Measurements from ENCODE around the gene AVPR2. TPM values are rescaled to one million over a fixed set of nuclear protein-coding genes. Genes with fewer than 3 reads are reported as not detected.

The AVPR2 gene
- total RNA-seq, 2 experiments from 2014 or later: not detected

GRCh38 chrX:153874085-153874365 is 30.4 kb upstream of the AVPR2 start:
- ATAC-seq: no peak
- CTCF ChIA-PET: interaction anchor here (1.5 kb wide), 1 partner anchor 31 kb away, joined by 3 read pairs; no protein-coding TSS in a partner anchor
- intact Hi-C loops (cut with micrococcal nuclease): no loop called here
- no peak for TF ChIP-seq CTCF (IDR thresholded peaks at IDR 0.05)
- peaks cover 12% of the 10 kb centered on the region for H3K4me1 Mint-ChIP-seq (ENCODE audit: low read depth)
- peaks cover 13% of the 10 kb centered on the region for H3K27me3 Mint-ChIP-seq
- H3K36me3 Mint-ChIP-seq (ENCODE audit: low read depth): no peaks in the 10 kb centered on the region
- no peak for DNase-seq
- no peaks in the 10 kb centered on the region for H3K9me3 Mint-ChIP-seq
- no peak overlapping the region for H3K4me3 Mint-ChIP-seq
- no peak overlapping the region for H3K27ac Mint-ChIP-seq
- POLR2A ChIA-PET: no interaction called here

- Mint-ChIP-seq H3K36me3 (ENCODE audit: low read depth) (no peaks in the 10 kb centered on the region), H3K27me3 (peaks cover 17% of the 10 kb centered on the region), H3K4me3 (no peak overlapping the region), H3K27ac (no peak overlapping the region), H3K4me1 (ENCODE audit: low read depth) (peaks cover 16% of the 10 kb centered on the region), H3K9me3 (no peaks in the 10 kb centered on the region)
- DNase-seq (no peak), ATAC-seq (no peak)
- POLR2A ChIA-PET: no interaction called here
- no peak for TF ChIP-seq CTCF (IDR thresholded peaks at IDR 0.05)
- intact Hi-C loops (cut with micrococcal nuclease): no loop called here
- CTCF ChIA-PET: no interaction called here
These were observed 29.9 kb upstream of the AVPR2 start for GRCh38 chrX:153874366-153875125.

GRCh38 chrX:153875391-153876111 is 28.9 kb upstream of the AVPR2 start:
- intact Hi-C loops (cut with micrococcal nuclease): no loop called here

GRCh38 chrX:153876112-153876491 is 28.4 kb upstream of the AVPR2 start:
- TF ChIP-seq CTCF (IDR thresholded peaks at IDR 0.05): no peak
- Mint-ChIP-seq H3K27me3 (peaks cover 17% of the 10 kb centered on the region), H3K36me3 (ENCODE audit: low read depth) (no peaks in the 10 kb centered on the region), H3K4me1 (ENCODE audit: low read depth) (peaks cover 16% of the 10 kb centered on the region), H3K4me3 (no peak overlapping the region), H3K27ac (no peak overlapping the region), H3K9me3 (no peaks in the 10 kb centered on the region)
- ChIA-PET CTCF (interaction anchor here (0.7 to 1.1 kb wide), 2 partner anchors 30 to 113 kb away, joined by 3 to 4 read pairs; no protein-coding TSS in a partner anchor), POLR2A (no interaction called here)
- ATAC-seq (no peak), DNase-seq (no peak)
- intact Hi-C loops (cut with micrococcal nuclease): no loop called here

More at GRCh38 chrX:153875391-153876111, 28.9 kb upstream of the AVPR2 start:
- Mint-ChIP-seq H3K36me3 (ENCODE audit: low read depth) (no peaks in the 10 kb centered on the region), H3K4me1 (ENCODE audit: low read depth) (peaks cover 16% of the 10 kb centered on the region), H3K27me3 (peaks cover 17% of the 10 kb centered on the region), H3K9me3 (no peaks in the 10 kb centered on the region), H3K27ac (no peak overlapping the region), H3K4me3 (no peak overlapping the region)
- CTCF ChIA-PET: interaction anchor here (0.7 to 1.1 kb wide), 2 partner anchors 30 to 112 kb away, joined by 3 to 4 read pairs; no protein-coding TSS in a partner anchor
- DNase-seq: peak; percentile 64
- POLR2A ChIA-PET: no interaction called here
- no peak for TF ChIP-seq CTCF (IDR thresholded peaks at IDR 0.05)
- ATAC-seq: peak; percentile 68
